ENCODE results near the gene KRTAP20-3.

KRTAP20-3 gene

GRCh38 chr21:30689822-30690221 lies 47.2 kb downstream of the KRTAP20-3 start:
- no peak for DNase-seq

Data from NCI-H1105 (cell line).